Measurements from ENCODE around the gene CD300C.

- TF ChIP-seq CTCF (IDR thresholded peaks at IDR 0.05) (no peak), POLR2A (IDR thresholded peaks at IDR 0.05) (no peak), POLR2AphosphoS5 (IDR thresholded peaks at IDR 0.05) (no peak)
Observed at GRCh38 chr17:74543406-74543805, 2.5 kb downstream of the CD300C start.
